Left hindlimb (tissue), 1 donor: ENCODE measurements around the gene SLC6A16.
"Not testable (repeated sequence)": the region's sequence is repeated elsewhere in the genome, so short reads cannot be mapped to it uniquely, and the experiment has no call there.

ENCODE experiments used
- DNase-seq: peaks from one replicate; pipeline ENCODE4 v3.0.0-alpha.2; 2018

The SLC6A16 gene

GRCh38 chr19:49324801-49325576, at the start of gene SLC6A16:
TSS of gene SLC6A16 (minus strand) at chr19:49325191. CDS start at chr19:49311347, 13,844 bp downstream.
- DNase-seq = no peak

- not testable (repeated sequence) for DNase-seq
Observed at GRCh38 chr19:49373174-49373573, 48.2 kb upstream of the SLC6A16 start.

- no peak for DNase-seq
Observed at GRCh38 chr19:49371184-49371583, 46.2 kb upstream of the SLC6A16 start.

GRCh38 chr19:49368711-49369358, 43.8 kb upstream of the SLC6A16 start:
- DNase-seq = no peak

GRCh38 chr19:49366110-49366509, 41.1 kb upstream of the SLC6A16 start:
- DNase-seq = no peak

GRCh38 chr19:49364083-49364737, 39.2 kb upstream of the SLC6A16 start:
- DNase-seq = no peak

GRCh38 chr19:49363268-49364082, 38.5 kb upstream of the SLC6A16 start, which contains the start of gene DKKL1:
TSS of gene DKKL1 (plus strand) at chr19:49363877. CDS start at chr19:49363999, 122 bp downstream.
- DNase-seq = peak; percentile 99

GRCh38 chr19:49362929-49363267, 37.9 kb upstream of the SLC6A16 start:
- peak; percentile 79 for DNase-seq

GRCh38 chr19:49362048-49362928, 37.3 kb upstream of the SLC6A16 start, which contains the start of gene TEAD2:
TSS of gene TEAD2 (minus strand) at chr19:49362416. CDS start at chr19:49360075, 2,341 bp downstream.
- DNase-seq = peak; percentile 91

- peak; percentile 94 for DNase-seq
Observed at GRCh38 chr19:49361438-49362047, 36.6 kb upstream of the SLC6A16 start.

- no peak for DNase-seq
Observed at GRCh38 chr19:49359851-49360820, 35.1 kb upstream of the SLC6A16 start.

- DNase-seq = no peak
Observed at GRCh38 chr19:49357186-49357585, 32.2 kb upstream of the SLC6A16 start.

- no peak for DNase-seq
Observed at GRCh38 chr19:49356382-49356781, 31.4 kb upstream of the SLC6A16 start.

- DNase-seq = peak; percentile 66
Observed at GRCh38 chr19:49355909-49356353, 30.9 kb upstream of the SLC6A16 start.

GRCh38 chr19:49349567-49349966, 24.6 kb upstream of the SLC6A16 start:
- no peak for DNase-seq

- no peak for DNase-seq
Observed at GRCh38 chr19:49348305-49349189, 23.6 kb upstream of the SLC6A16 start.

GRCh38 chr19:49347835-49348234, 22.8 kb upstream of the SLC6A16 start:
- no peak for DNase-seq

GRCh38 chr19:49347191-49347590, 22.2 kb upstream of the SLC6A16 start:
- no peak for DNase-seq
